Upper lobe of left lung (tissue), 6 donors: Measurements from ENCODE around the gene NEU4. TPM values are rescaled to one million over a fixed set of nuclear protein-coding genes. Genes with fewer than 3 reads are reported as not detected.
"Not testable (repeated sequence)": the region's sequence is repeated elsewhere in the genome, so short reads cannot be mapped to it uniquely, and the experiment has no call there.

ENCODE experiments used
- ATAC-seq, 2 donors: fragments of 200-7000 bp; cut with Tn5 transposase; one replicate each; pipeline ENCODE4 v1.9.1; 2022; ENCODE audit warnings: mild to moderate bottlenecking in 2 of 2, moderate library complexity in 2 of 2; ENCODE audit not compliant: low FRiP score in 2 of 2
- DNase-seq, 2 donors: peaks; one replicate each; pipeline ENCODE4 v3.0.0-alpha.2; 2019 to 2020
- H3K27ac ChIP-seq, 4 donors: fragments of 200-600 bp; sonication (generic); one replicate each; pipeline ENCODE4 v1.5.1; 2016 to 2019
- H3K27me3 ChIP-seq, 4 donors: fragments of 200-600 bp; sonication (generic); one replicate each; pipeline ENCODE4 v1.5.1; 2017 to 2019
- H3K36me3 ChIP-seq, 4 donors: fragments of 200-600 bp; sonication (generic); one replicate each; pipeline ENCODE4 v1.5.1; 2016 to 2019
- H3K4me1 ChIP-seq, 4 donors: fragments of 200-600 bp; sonication (generic); one replicate each; pipeline ENCODE4 v1.5.1; 2018 to 2019
- H3K4me3 ChIP-seq, 4 donors: fragments of 200-600 bp; sonication (generic); one replicate each; pipeline ENCODE4 v1.5.1; 2017 to 2019; ENCODE audit warnings: mild to moderate bottlenecking in 2 of 4, moderate library complexity in 1 of 4
- H3K9me3 ChIP-seq, 4 donors: fragments of 200-600 bp; sonication (generic); one replicate each; pipeline ENCODE4 v1.5.1; 2018 to 2019
- EP300 ChIP-seq, 4 donors: sonication (generic); formaldehyde crosslinking; IDR thresholded peaks; one replicate each; pipeline ENCODE4 v1.5.1; 2017; ENCODE audit warnings: antibody characterized with exemption in 4 of 4, control low read depth in 2 of 4
- POLR2A ChIP-seq, 4 donors: fragments of 450-650 bp; IDR thresholded peaks; one replicate each; pipeline ENCODE4 v1.5.1; 2016 to 2017; ENCODE audit warnings: antibody characterized with exemption in 4 of 4, mild to moderate bottlenecking in 2 of 4
- POLR2AphosphoS5 ChIP-seq, 2 donors: sonication (generic); formaldehyde crosslinking; IDR thresholded peaks; one replicate each; pipeline ENCODE4 v1.5.1; 2017; ENCODE audit warnings: antibody characterized with exemption in 2 of 2
- WGBS, 2 donors: methylation state at CpG; one replicate each; pipeline ENCODE4 v1.1.5; 2017 to 2018; 5-methylcytosine and 5-hydroxymethylcytosine counted together
- total RNA-seq, 6 donors: library from RNA; depleted of rRNA in 4 of 6; stranded (reverse); fragments of >200 nt in 4 of 6; gene quantifications; one replicate each; pipeline versions ENCODE4 v1.1.0 to v1.2.1, GENCODE V29; 2016 to 2021
- TF ChIP-seq, protein P1 (sequence below), 6 experiments: fragments of 450-650 bp in 4 of 6; fragments of 200-600 bp in 2 of 6; sonication (generic) in 2 of 6; IDR thresholded peaks; one replicate each; pipeline ENCODE4 v1.5.1; 2016 to 2019; ENCODE audit warnings: antibody characterized with exemption in 6 of 6
- donor health status: DM: no; HTN: no; CAD: no; lungs with moderate emphysema.
- donor health status: DM: no; HTN: yes; CAD: no; lungs with severe emphysema.

NEU4 gene, protein sequence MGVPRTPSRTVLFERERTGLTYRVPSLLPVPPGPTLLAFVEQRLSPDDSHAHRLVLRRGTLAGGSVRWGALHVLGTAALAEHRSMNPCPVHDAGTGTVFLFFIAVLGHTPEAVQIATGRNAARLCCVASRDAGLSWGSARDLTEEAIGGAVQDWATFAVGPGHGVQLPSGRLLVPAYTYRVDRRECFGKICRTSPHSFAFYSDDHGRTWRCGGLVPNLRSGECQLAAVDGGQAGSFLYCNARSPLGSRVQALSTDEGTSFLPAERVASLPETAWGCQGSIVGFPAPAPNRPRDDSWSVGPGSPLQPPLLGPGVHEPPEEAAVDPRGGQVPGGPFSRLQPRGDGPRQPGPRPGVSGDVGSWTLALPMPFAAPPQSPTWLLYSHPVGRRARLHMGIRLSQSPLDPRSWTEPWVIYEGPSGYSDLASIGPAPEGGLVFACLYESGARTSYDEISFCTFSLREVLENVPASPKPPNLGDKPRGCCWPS
- total RNA-seq = 1 to 10 TPM in 1 of 6 donors, not detected in 5; 2.9 TPM

DNA sequence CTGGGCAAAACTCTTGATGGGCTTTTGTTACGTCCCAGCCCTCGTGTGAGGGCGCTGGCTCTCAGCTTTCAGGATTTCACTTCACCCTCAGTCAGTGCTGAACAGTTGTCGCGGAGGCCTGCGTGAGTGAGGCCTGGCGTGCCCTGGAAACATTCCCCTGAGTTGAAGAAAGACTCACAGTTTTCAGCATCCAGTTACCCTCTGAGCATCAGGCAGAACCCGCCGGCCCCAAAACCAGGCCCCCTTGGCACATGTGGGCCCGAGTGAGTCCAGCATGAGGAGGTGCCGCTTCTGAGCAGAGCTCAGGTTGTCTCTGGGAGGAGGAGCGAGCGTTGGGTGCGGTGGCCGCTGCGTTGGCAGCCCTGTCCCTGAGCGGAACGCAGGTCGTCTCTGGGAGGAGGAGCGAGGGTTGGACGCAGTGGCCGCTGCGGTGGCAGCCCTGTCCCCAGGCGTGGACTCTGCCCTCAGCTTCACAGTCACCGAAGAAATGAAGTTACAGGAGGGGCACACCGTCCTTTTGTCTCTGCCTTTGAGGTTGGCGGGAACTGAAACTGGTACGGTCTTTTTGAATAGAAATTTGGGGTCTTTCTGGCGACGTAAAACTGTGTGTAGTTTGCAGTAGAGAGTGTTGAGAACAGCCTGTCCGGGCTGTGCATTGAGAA lies at the start of gene NEU4:
NEU4 (plus strand) TSS at position 473 of the 662 bp plus-strand sequence. CDS start 5,292 bp downstream, outside the sequence.
- ATAC-seq (no peak), DNase-seq (peak in 1 of 2 donors; percentile 77)
- Histone ChIP-seq H3K36me3 (no peaks in the 10 kb centered on the region), H3K9me3 (no peaks in the 10 kb centered on the region), H3K4me1 (peaks cover 8 to 10% (median 10%) of the 10 kb centered on the region in 4 donors), H3K4me3 (no peak within 1 kb of the TSS), H3K27ac (no peak within 1 kb of the TSS), H3K27me3 (peaks cover 0 to 9% (median 4%) of the 10 kb centered on the region in 4 donors)
- TF ChIP-seq POLR2AphosphoS5 (IDR thresholded peaks at IDR 0.05) = no peak
- TF ChIP-seq POLR2A (IDR thresholded peaks at IDR 0.05) = no peak
- no peak for TF ChIP-seq EP300 (IDR thresholded peaks at IDR 0.05)
- TF ChIP-seq, protein P1, sequence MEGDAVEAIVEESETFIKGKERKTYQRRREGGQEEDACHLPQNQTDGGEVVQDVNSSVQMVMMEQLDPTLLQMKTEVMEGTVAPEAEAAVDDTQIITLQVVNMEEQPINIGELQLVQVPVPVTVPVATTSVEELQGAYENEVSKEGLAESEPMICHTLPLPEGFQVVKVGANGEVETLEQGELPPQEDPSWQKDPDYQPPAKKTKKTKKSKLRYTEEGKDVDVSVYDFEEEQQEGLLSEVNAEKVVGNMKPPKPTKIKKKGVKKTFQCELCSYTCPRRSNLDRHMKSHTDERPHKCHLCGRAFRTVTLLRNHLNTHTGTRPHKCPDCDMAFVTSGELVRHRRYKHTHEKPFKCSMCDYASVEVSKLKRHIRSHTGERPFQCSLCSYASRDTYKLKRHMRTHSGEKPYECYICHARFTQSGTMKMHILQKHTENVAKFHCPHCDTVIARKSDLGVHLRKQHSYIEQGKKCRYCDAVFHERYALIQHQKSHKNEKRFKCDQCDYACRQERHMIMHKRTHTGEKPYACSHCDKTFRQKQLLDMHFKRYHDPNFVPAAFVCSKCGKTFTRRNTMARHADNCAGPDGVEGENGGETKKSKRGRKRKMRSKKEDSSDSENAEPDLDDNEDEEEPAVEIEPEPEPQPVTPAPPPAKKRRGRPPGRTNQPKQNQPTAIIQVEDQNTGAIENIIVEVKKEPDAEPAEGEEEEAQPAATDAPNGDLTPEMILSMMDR (IDR thresholded peaks at IDR 0.05) = no peak
- WGBS, 2 donors = 90 to 91% methylated on average over 29 to 31 of the region's 31 CpGs

DNA sequence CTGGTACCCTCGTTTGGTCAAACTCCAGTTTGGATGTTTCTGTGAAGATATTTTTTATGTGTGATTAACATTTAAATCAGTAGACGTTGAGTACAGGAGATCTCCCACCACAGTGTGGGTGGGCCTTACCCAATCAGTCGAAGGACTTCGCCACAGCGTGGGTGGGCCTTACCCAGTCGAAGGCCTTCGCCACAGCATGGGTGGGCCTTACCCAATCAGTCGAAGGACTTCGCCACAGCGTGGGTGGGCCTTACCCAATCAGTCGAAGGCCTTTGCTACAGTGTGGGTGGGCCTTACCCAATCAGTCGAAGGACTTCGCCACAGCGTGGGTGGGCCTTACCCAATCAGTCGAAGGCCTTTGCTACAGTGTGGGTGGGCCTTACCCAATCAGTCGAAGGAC lies 49.1 kb upstream of the NEU4 start:
- not testable (repeated sequence) for H3K4me3 ChIP-seq, DNase-seq, H3K27me3 ChIP-seq, H3K9me3 ChIP-seq, H3K4me1 ChIP-seq, ATAC-seq, H3K27ac ChIP-seq
- peaks cover 0 to 52% (median 24%) of the 10 kb centered on the region in 4 donors for H3K36me3 ChIP-seq
- WGBS, 2 donors = 93 to 97% methylated on average over 8 to 12 of the region's 16 CpGs

DNA sequence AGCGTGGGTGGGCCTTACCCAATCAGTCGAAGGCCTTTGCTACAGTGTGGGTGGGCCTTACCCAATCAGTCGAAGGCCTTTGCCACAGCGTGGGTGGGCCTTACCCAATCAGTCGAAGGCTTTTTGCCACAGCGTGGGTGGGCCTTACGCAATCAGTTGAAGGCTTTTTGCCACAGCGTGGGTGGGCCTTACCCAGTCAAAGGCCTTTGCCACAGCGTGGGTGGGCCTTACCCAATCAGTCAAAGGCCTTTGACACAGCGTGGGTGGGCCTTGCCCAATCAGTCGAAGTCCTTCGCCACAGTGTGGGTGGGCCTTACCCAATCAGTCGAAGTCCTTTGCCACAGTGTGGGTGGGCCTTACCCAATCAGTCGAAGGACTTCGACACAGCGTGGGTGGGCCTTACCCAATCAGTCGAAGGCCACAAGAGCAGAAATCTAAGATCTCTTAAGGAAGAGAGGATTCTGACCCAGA lies 48.7 kb upstream of the NEU4 start:
- TF ChIP-seq, protein P1 (IDR thresholded peaks at IDR 0.05) = no peak
- TF ChIP-seq POLR2AphosphoS5 (IDR thresholded peaks at IDR 0.05) = no peak
- TF ChIP-seq POLR2A (IDR thresholded peaks at IDR 0.05) = no peak
- peaks cover 0 to 5% (median 2%) of the 10 kb centered on the region in 4 donors for H3K9me3 ChIP-seq
- 89 to 95% methylated on average over 6 to 13 of the region's 17 CpGs for WGBS, 2 donors

DNA sequence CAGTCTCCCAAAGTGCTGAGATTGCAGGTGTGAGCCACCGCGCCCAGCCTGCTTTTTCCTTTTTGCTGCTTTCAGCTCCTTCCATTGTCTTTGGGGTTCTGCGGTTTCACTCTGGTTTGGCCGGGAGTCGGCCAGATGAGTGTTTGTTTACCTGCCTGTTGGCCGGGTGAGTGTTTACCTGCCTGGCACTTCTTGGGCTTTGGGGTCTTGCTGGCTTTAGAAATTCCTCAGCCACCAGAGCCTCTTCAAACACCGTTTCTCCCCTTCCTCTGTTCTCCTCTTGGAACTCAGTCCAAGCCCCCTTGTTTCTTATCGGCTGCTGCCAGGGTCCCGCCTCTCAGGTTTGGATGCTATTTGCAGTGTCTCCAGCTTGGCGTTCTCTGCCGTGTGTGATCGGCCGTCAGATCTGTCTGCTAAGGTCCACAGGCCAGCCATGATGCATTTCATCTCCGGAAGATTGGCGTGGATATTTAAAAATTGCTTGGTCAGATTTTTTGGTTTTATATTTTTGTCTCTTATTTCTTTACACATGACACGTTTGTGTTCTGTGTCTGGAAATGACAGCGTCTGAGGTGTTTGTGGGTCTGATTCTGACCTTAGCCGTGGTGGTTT lies 46.6 kb upstream of the NEU4 start:
- Histone ChIP-seq H3K36me3 (peaks cover 0 to 27% (median 3%) of the 10 kb centered on the region in 4 donors), H3K4me3 (no peak overlapping the region), H3K4me1 (no peaks in the 10 kb centered on the region), H3K27ac (peak overlapping the region in 1 of 4 donors; percentile 49), H3K9me3 (peaks cover 0 to 5% (median 2%) of the 10 kb centered on the region in 4 donors), H3K27me3 (no peaks in the 10 kb centered on the region)
- WGBS, 2 donors = 65 to 71% methylated on average over 18 of the region's 18 CpGs
- ATAC-seq (no peak), DNase-seq (peak in 1 of 2 donors; percentile 18)
- TF ChIP-seq POLR2A (IDR thresholded peaks at IDR 0.05) = no peak
- no peak for TF ChIP-seq EP300 (IDR thresholded peaks at IDR 0.05)
- no peak for TF ChIP-seq POLR2AphosphoS5 (IDR thresholded peaks at IDR 0.05)
- TF ChIP-seq, protein P1 (IDR thresholded peaks at IDR 0.05) = no peak

More for the DNA sequence above, 48.7 kb upstream of the NEU4 start:
- no peak for DNase-seq
- H3K4me3 ChIP-seq = no peak overlapping the region
- H3K36me3 ChIP-seq = peaks cover 0 to 48% (median 21%) of the 10 kb centered on the region in 4 donors
- H3K4me1 ChIP-seq = no peaks in the 10 kb centered on the region
- H3K27me3 ChIP-seq = no peaks in the 10 kb centered on the region
- no peak for ATAC-seq
- H3K27ac ChIP-seq = no peak overlapping the region

DNA sequence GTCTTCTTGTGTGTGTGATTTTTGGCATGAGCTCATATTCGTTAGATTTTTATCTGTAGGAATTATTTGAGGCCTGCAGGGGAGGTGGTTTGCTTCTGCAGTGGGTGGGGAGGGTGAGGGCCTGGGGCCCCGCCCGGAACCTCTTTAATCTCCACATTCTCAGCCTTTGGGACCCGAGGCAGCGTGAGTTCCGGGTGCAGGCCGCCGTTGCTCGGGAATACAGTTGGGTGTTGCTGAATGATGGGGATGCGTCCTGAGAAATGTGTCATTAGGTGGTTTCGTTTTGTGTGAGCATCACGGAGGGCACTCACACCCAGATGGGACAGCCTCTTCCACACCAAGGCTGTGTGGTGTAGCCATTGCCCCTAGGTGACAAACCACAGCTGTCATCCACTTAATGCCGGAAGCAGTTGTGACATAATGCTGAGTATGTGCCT lies 46.0 kb upstream of the NEU4 start:
- peak; percentile 28 to 52 for DNase-seq

More for the DNA sequence above, 46.0 kb upstream of the NEU4 start:
- peak overlapping the region in 1 of 4 donors; percentile 16 for H3K27ac ChIP-seq
- H3K27me3 ChIP-seq = no peaks in the 10 kb centered on the region
- 67 to 87% methylated on average over 10 to 13 of the region's 13 CpGs for WGBS, 2 donors
- H3K4me1 ChIP-seq = no peaks in the 10 kb centered on the region
- H3K36me3 ChIP-seq = peaks cover 0 to 28% (median 6%) of the 10 kb centered on the region in 4 donors
- H3K4me3 ChIP-seq = no peak overlapping the region
- TF ChIP-seq POLR2A (IDR thresholded peaks at IDR 0.05) (no peak), POLR2AphosphoS5 (IDR thresholded peaks at IDR 0.05) (no peak), EP300 (IDR thresholded peaks at IDR 0.05) (no peak)
- TF ChIP-seq, protein P1 (IDR thresholded peaks at IDR 0.05) = no peak
- H3K9me3 ChIP-seq = peaks cover 0 to 5% (median 2%) of the 10 kb centered on the region in 4 donors
- peak; percentile 58 to 71 for ATAC-seq
